Suprapubic skin (tissue), 4 donors: ENCODE data around the gene SND1. TPM values are rescaled to one million over a fixed set of nuclear protein-coding genes. Genes with fewer than 3 reads are reported as not detected.

Experiments used
- DNase-seq, 2 donors: peaks; one replicate each; pipeline ENCODE4 v3.0.0-alpha.2; 2019; ENCODE audit warnings: low spot score in 2 of 2
- H3K27ac ChIP-seq: fragments of 200-600 bp; sonication (generic); one replicate; pipeline ENCODE4 v1.5.1; 2019
- H3K27me3 ChIP-seq: fragments of 200-600 bp; sonication (generic); one replicate; pipeline ENCODE4 v1.5.1; 2019
- H3K36me3 ChIP-seq: fragments of 200-600 bp; sonication (generic); one replicate; pipeline ENCODE4 v1.5.1; 2019
- H3K4me1 ChIP-seq: fragments of 200-600 bp; sonication (generic); one replicate; pipeline ENCODE4 v1.5.1; 2019
- H3K4me3 ChIP-seq: fragments of 200-600 bp; sonication (generic); one replicate; pipeline ENCODE4 v1.5.1; 2019; ENCODE audit warnings: mild to moderate bottlenecking
- H3K9me3 ChIP-seq: fragments of 200-600 bp; sonication (generic); one replicate; pipeline ENCODE4 v1.5.1; 2019
- CTCF ChIP-seq, 2 donors: fragments of 200-600 bp in 1 of 2; fragments of 450-650 bp in 1 of 2; sonication (generic) in 1 of 2; IDR thresholded peaks; one replicate each; pipeline ENCODE4 v1.5.1; 2016 to 2019; ENCODE audit warnings: antibody characterized with exemption in 2 of 2, mild to moderate bottlenecking in 1 of 2, moderate library complexity in 1 of 2
- EP300 ChIP-seq: sonication (generic); formaldehyde crosslinking; IDR thresholded peaks from one replicate; pipeline ENCODE4 v1.6.1; 2017; ENCODE audit warnings: antibody characterized with exemption
- POLR2A ChIP-seq, 2 donors: fragments of 450-650 bp; IDR thresholded peaks; one replicate each; pipeline ENCODE4 v1.6.1; 2017; ENCODE audit warnings: antibody characterized with exemption in 2 of 2, mild to moderate bottlenecking in 2 of 2, moderate library complexity in 2 of 2
- POLR2AphosphoS5 ChIP-seq, 3 donors: sonication (generic); formaldehyde crosslinking; IDR thresholded peaks; one replicate each; pipeline ENCODE4 v1.6.1; 2017; ENCODE audit warnings: antibody characterized with exemption in 3 of 3
- WGBS: methylation state at CpG from one replicate; pipeline ENCODE4 v1.1.5; 2018; 5-methylcytosine and 5-hydroxymethylcytosine counted together
- total RNA-seq, 4 donors: library from RNA; depleted of rRNA; stranded (reverse); fragments of >200 nt; gene quantifications; one replicate each; pipeline ENCODE4 v1.1.0, GENCODE V29; 2016

SND1 gene
- total RNA-seq, 4 donors from 2014 or later = 72.2 to 99.8 (median 77.2) TPM

GRCh38 chr7:128136215-128136597 is 484.2 kb downstream of the SND1 start:
- peaks cover 68% of the 10 kb centered on the region for H3K27me3 ChIP-seq
- WGBS = 17% methylated on average over 16 of the region's 22 CpGs

GRCh38 chr7:128137181-128137580 is 485.2 kb downstream of the SND1 start:
- Histone ChIP-seq H3K4me3 (no peak overlapping the region), H3K27me3 (peaks cover 63% of the 10 kb centered on the region), H3K4me1 (peaks cover 19% of the 10 kb centered on the region), H3K9me3 (no peaks in the 10 kb centered on the region), H3K27ac (no peak overlapping the region), H3K36me3 (no peaks in the 10 kb centered on the region)
- TF ChIP-seq CTCF (IDR thresholded peaks at IDR 0.05) (no peak), POLR2AphosphoS5 (IDR thresholded peaks at IDR 0.05) (no peak), EP300 (no peak), POLR2A (IDR thresholded peaks at IDR 0.05) (no peak)
- DNase-seq = no peak
- 57% methylated on average over 9 of the region's 9 CpGs for WGBS

More at GRCh38 chr7:128136215-128136597, 484.2 kb downstream of the SND1 start:
- Histone ChIP-seq H3K4me3 (peak overlapping the region; percentile 58), H3K27ac (no peak overlapping the region), H3K36me3 (no peaks in the 10 kb centered on the region), H3K4me1 (peaks cover 19% of the 10 kb centered on the region), H3K9me3 (no peaks in the 10 kb centered on the region)
- TF ChIP-seq EP300 (no peak), CTCF (IDR thresholded peaks at IDR 0.05) (no peak), POLR2A (IDR thresholded peaks at IDR 0.05) (no peak), POLR2AphosphoS5 (IDR thresholded peaks at IDR 0.05) (no peak)
- DNase-seq = no peak

GRCh38 chr7:128139406-128139805 is 487.4 kb downstream of the SND1 start:
- H3K27me3 ChIP-seq = peaks cover 50% of the 10 kb centered on the region
- H3K4me1 ChIP-seq = peaks cover 19% of the 10 kb centered on the region
- no peaks in the 10 kb centered on the region for H3K36me3 ChIP-seq
- H3K9me3 ChIP-seq = no peaks in the 10 kb centered on the region
- no peak overlapping the region for H3K4me3 ChIP-seq
- H3K27ac ChIP-seq = no peak overlapping the region
- WGBS = 76% methylated on average over 3 of the region's 3 CpGs
- TF ChIP-seq POLR2AphosphoS5 (IDR thresholded peaks at IDR 0.05) (no peak), CTCF (IDR thresholded peaks at IDR 0.05) (no peak), EP300 (no peak), POLR2A (IDR thresholded peaks at IDR 0.05) (no peak)
- no peak for DNase-seq

GRCh38 chr7:128141683-128142195 is 489.7 kb downstream of the SND1 start:
- DNase-seq = no peak
- Histone ChIP-seq H3K4me1 (no peaks in the 10 kb centered on the region), H3K4me3 (no peak overlapping the region), H3K36me3 (no peaks in the 10 kb centered on the region), H3K27ac (no peak overlapping the region), H3K9me3 (no peaks in the 10 kb centered on the region), H3K27me3 (peaks cover 43% of the 10 kb centered on the region)
- WGBS = 84% methylated on average over 6 of the region's 6 CpGs
- TF ChIP-seq EP300 = no peak
- TF ChIP-seq POLR2A (IDR thresholded peaks at IDR 0.05) = no peak
- TF ChIP-seq CTCF (IDR thresholded peaks at IDR 0.05) = no peak
- TF ChIP-seq POLR2AphosphoS5 (IDR thresholded peaks at IDR 0.05) = no peak

Other genes with a start within 250 kb of the SND1 start
- gene GCC1, start 66.6 kb upstream of the SND1 start, total RNA-seq = 10 to 100 TPM; 17.8 to 27.7 (median 20.5) TPM
- 100 to 1,000 TPM; 121 to 235 (median 220) TPM for gene ARF5, start 63.8 kb upstream of the SND1 start, total RNA-seq
- gene FSCN3, start 58.5 kb upstream of the SND1 start, total RNA-seq = 1 to 10 TPM in 3 of 4 donors, under 1 TPM in 1; 0.89 to 4.3 (median 3.8) TPM
- gene PAX4, start 34.1 kb upstream of the SND1 start, total RNA-seq = not detected